ENCODE data around the gene MX2.

- TF ChIP-seq CTCF (IDR thresholded peaks at IDR 0.05) (no peak), POLR2A (IDR thresholded peaks at IDR 0.05) (no peak), POLR2AphosphoS5 (IDR thresholded peaks at IDR 0.05) (no peak)
These were observed 96.7 kb downstream of the MX2 start for GRCh38 chr21:41458559-41458958.
